Choroid plexus epithelial cell (primary cell): ENCODE data around the gene PTPRF.

Experiments
- DNase-seq: peaks from one replicate; pipeline ENCODE4 v3.0.0-alpha.2; 2010; ENCODE audit warnings: low read depth
- H3K4me3 ChIP-seq: 2 replicates; pipeline ENCODE4 v1.5.1; 2011; ENCODE audit warnings: low read depth, mild to moderate bottlenecking, control low read depth, low read length, moderate library complexity
- TF ChIP-seq, protein P1 (sequence below): conservative IDR thresholded peaks from 2 replicates; pipeline ENCODE4 v1.5.1; 2011; ENCODE audit warnings: low read depth, mild to moderate bottlenecking, control low read depth, inconsistent platforms, low read length, moderate library complexity

The PTPRF gene

DNA sequence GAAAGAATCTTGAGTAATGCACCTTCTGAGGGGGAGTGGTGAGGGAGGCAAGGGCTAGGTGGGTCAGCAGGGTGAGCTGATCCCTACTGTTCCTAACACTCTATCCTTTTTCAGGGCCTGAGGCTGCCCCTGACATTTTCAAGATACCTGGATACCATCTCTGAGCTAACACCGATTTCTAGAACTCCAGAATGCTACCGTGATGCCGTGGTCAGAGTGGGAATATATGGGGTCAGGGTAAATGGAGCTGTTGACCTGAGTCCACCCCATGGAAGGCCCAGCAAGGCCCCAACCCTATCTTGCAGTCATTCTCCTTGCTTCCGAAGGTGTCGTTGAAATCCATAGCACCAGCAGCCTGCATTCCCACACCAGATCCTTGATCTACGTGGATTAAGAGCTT is 18.0 kb upstream of the PTPRF start:
- TF ChIP-seq, protein P1, sequence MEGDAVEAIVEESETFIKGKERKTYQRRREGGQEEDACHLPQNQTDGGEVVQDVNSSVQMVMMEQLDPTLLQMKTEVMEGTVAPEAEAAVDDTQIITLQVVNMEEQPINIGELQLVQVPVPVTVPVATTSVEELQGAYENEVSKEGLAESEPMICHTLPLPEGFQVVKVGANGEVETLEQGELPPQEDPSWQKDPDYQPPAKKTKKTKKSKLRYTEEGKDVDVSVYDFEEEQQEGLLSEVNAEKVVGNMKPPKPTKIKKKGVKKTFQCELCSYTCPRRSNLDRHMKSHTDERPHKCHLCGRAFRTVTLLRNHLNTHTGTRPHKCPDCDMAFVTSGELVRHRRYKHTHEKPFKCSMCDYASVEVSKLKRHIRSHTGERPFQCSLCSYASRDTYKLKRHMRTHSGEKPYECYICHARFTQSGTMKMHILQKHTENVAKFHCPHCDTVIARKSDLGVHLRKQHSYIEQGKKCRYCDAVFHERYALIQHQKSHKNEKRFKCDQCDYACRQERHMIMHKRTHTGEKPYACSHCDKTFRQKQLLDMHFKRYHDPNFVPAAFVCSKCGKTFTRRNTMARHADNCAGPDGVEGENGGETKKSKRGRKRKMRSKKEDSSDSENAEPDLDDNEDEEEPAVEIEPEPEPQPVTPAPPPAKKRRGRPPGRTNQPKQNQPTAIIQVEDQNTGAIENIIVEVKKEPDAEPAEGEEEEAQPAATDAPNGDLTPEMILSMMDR: no peak
- DNase-seq: no peak
- H3K4me3 ChIP-seq: no peak overlapping the region

DNA sequence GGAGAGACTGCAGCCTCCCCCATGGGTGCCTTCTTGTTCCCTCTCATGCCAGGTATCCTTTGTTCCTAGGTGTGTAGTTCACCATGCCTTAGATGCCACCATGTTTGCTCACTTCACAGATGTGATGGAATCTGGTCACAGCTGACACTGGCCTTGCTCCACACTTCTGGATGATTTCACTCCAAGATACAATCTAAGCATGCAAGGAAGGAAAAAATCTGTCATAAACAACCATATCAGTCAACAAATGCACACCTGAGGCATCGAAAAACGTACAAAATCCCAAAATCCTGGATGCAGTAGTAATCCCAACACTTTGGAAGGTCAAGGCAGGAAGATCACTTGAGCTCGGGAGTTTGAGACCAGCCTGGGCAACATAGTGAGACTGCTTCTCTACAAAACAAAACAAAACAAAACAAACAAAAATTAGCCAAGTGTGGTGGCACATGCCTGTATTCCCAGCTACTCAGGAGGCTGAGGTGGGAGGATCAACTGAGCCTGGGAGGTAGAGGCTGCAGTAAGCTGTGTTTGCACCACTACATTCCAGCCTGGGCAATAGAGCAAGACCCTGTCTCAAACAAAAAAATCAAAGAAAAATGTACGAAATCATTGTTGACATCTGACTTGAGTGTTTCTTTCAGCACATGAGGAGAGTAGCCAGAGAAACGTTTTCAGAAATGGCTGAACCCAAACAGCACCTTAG is 17.1 kb upstream of the PTPRF start:
- no peak overlapping the region for H3K4me3 ChIP-seq
- DNase-seq: no peak
- TF ChIP-seq, protein P1: no peak

DNA sequence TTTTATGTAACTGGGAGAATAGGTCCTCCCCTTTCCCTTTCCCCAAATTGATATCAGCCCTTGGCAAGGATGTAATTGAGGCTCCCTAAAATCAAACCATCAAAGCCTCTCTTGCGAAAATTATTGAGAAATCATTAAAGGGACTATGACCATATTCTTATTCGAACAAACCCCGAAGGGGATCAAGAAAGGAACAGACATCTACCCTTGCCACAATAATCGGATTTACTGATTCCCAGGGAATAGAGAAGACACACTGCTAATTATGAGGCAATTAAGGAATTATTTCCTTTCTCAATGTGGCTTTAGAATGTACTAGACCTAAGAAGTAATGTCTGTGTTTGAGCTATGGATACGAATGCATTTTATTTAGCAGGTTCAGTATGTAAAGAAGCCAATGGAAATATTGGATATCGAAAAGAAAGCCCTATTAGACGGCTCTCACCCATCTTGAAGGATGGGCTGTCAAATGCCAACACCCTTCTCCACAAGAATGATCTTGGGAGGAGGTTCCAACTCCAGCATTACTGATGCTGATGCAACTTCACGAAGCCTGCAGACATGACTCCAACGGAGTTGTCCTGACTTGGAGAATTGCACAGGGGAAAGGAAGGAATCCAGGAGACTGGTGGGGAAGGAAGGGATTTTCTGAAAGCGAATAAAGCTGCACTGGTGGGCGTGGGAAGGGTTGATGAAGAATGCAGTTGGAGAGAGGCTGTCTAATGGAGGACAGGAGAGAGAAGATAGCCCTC is 11.6 kb upstream of the PTPRF start:
- no peak for DNase-seq
- no peak overlapping the region for H3K4me3 ChIP-seq
- TF ChIP-seq, protein P1: no peak

DNA sequence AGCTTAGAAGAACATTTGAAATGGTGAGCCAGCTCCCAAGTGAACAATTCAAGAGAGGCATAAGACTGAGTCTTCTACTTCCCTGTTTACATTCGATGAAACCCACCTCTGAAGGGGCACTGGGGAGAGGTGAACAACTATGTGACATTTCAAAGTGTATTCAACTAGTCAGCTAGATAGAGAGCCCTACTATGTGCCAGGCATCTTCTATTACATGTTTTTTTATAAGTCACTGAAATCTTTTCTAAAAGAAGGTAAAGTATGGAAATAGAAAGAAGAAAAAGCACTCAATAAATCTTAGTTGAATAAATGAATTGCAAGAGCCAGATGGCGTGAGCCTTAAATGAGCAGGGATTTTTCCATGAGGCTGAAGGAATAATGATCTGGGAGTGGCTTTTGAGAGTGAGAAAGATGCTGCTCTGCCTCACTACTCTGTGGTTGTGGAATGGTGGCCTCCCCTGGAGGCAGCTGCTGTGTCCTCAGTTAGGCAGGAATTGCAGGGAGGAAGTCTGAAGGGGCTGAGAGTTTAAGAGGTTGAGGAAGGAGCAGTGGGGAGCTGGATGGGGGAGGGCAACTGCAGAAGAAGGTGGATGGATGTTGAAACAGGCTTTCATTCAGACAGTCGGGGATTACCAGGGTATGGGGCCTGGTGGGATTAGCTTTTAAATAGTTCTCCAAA is 10.4 kb upstream of the PTPRF start:
- DNase-seq: no peak
- TF ChIP-seq, protein P1: no peak
- no peak overlapping the region for H3K4me3 ChIP-seq

DNA sequence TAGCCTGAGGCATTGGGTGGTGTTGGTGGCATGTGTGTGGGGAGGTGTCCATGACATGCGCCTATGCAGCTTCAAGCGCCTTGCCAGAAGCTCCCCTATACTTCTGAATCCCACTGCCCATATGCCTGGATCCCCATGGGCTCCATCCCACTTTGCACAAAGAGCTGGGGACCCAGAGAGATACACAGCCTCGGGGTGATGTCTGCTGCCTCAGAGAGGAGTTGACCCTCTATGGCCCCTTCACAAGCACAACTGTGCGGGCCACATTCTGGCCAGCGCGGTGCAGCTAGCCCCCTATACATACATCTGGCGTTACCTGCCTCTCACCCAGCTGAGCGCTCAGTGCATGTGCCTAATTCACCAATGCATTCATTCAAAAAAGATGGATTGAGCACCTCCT is 9.6 kb upstream of the PTPRF start:
- H3K4me3 ChIP-seq: no peak overlapping the region
- TF ChIP-seq, protein P1: no peak
- DNase-seq: no peak

DNA sequence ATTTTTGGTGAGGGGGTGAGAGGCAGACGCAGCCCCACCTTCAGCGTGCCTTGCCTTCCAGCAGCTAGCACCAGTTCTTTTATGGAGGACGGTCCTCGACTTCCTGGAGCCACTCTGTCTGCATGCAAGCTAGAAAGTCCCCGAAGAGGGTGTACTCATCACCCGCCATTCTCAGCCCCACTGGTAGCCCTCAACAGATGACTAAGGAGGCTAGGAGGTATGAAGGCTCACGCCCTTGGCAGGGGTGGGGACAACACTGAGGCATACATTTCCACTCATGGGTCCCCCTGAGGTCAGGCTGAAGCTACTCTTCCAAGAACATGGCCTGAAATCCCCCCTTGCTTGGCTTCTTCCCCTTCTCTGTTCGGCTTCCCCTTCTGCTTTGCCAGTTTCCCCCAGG is 8.9 kb upstream of the PTPRF start:
- TF ChIP-seq, protein P1: no peak
- H3K4me3 ChIP-seq: no peak overlapping the region
- DNase-seq: no peak
